Brain microvascular endothelial cell (primary cell): ENCODE measurements around the gene TMC1.

Experiments
- DNase-seq: peaks from one replicate; pipeline ENCODE4 v3.0.0-alpha.2; 2020
- H3K27ac ChIP-seq: fragments of 250-450 bp; sonication (Bioruptor Pico); 2 replicates; pipeline ENCODE4 v1.5.1; 2020; ENCODE audit warnings: mild to moderate bottlenecking, moderate library complexity
- H3K27me3 ChIP-seq: fragments of 250-450 bp; sonication (Bioruptor Pico); replicated peaks from 2 replicates; pipeline ENCODE4 v1.5.1; 2020; ENCODE audit warnings: mild to moderate bottlenecking
- H3K36me3 ChIP-seq: fragments of 250-450 bp; sonication (Bioruptor Pico); replicated peaks from 2 replicates; pipeline ENCODE4 v1.5.1; 2020; ENCODE audit warnings: mild to moderate bottlenecking
- H3K4me3 ChIP-seq: 2 replicates; pipeline ENCODE4 v1.5.1; 2011; ENCODE audit warnings: low read depth, mild to moderate bottlenecking, control low read depth, low read length, moderate library complexity
- in situ Hi-C: cut with HindIII; loops from 2 replicates; pipeline ENCODE4 v1.10.0; 2017; ENCODE audit warnings: low sequenced_read_pairs, low pct_ligation_motif_present
- TF ChIP-seq, protein P1 (sequence below): IDR thresholded peaks from 2 replicates; pipeline ENCODE4 v1.5.1; 2011; ENCODE audit warnings: low read depth, mild to moderate bottlenecking, moderate library complexity, low read length, control low read depth, inconsistent platforms; ENCODE audit errors: missing control alignments

The TMC1 gene

GRCh38 chr9:72749276-72749675 lies 227.9 kb downstream of the TMC1 start:
- Histone ChIP-seq H3K27ac (no peak overlapping the region), H3K36me3 (no peaks in the 10 kb centered on the region), H3K27me3 (no peaks in the 10 kb centered on the region), H3K4me3 (no peak overlapping the region)
- no peak for DNase-seq
- in situ Hi-C loops: no loop called here
- TF ChIP-seq, protein P1, sequence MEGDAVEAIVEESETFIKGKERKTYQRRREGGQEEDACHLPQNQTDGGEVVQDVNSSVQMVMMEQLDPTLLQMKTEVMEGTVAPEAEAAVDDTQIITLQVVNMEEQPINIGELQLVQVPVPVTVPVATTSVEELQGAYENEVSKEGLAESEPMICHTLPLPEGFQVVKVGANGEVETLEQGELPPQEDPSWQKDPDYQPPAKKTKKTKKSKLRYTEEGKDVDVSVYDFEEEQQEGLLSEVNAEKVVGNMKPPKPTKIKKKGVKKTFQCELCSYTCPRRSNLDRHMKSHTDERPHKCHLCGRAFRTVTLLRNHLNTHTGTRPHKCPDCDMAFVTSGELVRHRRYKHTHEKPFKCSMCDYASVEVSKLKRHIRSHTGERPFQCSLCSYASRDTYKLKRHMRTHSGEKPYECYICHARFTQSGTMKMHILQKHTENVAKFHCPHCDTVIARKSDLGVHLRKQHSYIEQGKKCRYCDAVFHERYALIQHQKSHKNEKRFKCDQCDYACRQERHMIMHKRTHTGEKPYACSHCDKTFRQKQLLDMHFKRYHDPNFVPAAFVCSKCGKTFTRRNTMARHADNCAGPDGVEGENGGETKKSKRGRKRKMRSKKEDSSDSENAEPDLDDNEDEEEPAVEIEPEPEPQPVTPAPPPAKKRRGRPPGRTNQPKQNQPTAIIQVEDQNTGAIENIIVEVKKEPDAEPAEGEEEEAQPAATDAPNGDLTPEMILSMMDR: no peak

- in situ Hi-C loops: no loop called here
- Histone ChIP-seq H3K27me3 (no peaks in the 10 kb centered on the region), H3K27ac (no peak overlapping the region), H3K36me3 (no peaks in the 10 kb centered on the region), H3K4me3 (no peak overlapping the region)
- DNase-seq: no peak
- TF ChIP-seq, protein P1: no peak
Observed at GRCh38 chr9:72751541-72751940, 230.1 kb downstream of the TMC1 start.

DNA sequence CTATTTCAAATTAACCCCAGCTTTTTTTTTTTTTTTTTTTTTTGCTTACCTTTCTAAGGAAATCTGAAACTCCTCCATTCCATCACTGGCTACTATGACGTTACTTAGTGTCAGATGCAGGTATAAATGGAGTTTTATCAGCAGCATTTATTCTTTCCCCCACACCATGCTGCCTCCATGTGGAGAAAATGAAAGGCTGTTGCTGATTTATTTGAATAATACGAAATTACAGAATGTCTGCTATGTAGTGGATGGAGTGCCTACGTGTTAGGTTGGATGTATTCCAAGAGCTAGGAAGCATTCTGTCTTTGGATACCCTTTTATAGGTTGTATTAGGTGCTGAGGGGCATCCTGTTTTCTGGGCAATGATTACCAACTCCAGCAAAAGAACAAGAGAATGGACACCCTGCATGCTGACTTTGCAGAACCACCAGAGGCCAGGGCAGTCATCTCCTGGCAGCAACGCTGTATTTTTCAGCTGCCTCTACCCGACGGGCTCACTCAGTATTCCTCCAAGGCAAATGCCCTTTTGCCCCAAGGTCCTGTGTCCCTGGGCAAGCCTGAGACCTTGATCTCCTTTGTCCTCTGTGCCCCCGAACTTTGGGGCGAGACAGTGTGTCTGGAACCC lies 232.0 kb downstream of the TMC1 start:
- H3K27ac ChIP-seq: no peak overlapping the region
- H3K27me3 ChIP-seq: no peaks in the 10 kb centered on the region
- H3K36me3 ChIP-seq: no peaks in the 10 kb centered on the region
- TF ChIP-seq, protein P1: peak; percentile 56
- in situ Hi-C loops: no loop called here
- no peak overlapping the region for H3K4me3 ChIP-seq
- DNase-seq: peak; percentile 3

DNA sequence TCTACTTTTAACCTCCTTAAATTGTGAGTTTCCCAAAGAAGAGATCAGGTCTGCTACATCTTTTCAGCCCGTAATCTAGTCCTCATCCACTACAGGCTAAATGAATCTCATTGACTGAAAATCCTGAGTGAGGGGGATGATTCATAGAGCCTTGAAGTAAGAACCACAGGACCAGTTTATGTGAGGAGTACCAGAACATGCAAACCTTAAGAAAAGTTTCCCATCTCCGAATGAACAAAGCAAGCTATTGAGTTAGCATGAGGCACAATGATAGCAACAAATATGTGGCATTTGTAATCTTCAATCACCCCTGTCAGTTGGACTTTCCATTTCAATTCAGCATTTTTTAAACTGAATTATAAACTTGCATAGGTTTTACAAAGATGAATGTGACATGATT lies 234.4 kb downstream of the TMC1 start:
- Histone ChIP-seq H3K27ac (no peak overlapping the region), H3K27me3 (no peaks in the 10 kb centered on the region), H3K4me3 (no peak overlapping the region), H3K36me3 (no peaks in the 10 kb centered on the region)
- in situ Hi-C loops: no loop called here
- TF ChIP-seq, protein P1: no peak
- no peak for DNase-seq

DNA sequence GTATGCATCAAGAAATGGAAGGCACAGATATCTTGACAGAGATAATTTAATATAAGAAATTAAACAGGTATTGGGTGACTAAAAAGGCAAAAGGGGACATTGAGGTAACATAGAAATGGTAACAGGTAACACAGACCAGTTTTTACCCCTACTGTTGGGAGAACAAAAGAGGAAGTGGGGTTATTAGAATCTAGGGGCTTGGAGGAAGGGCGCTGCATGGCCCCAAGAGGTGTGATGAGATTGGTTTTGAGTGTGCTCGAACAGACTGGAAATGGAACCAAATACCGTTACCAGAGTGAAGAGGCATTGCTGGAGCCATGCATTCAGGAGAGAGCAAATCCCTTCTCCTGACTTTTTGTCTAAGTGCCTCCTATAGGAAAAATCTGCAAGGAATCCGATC lies 237.5 kb downstream of the TMC1 start:
- TF ChIP-seq, protein P1: no peak

GRCh38 chr9:72763022-72763421 lies 241.6 kb downstream of the TMC1 start:
- in situ Hi-C loops: no loop called here
- no peak for DNase-seq
- TF ChIP-seq, protein P1: no peak
- Histone ChIP-seq H3K27me3 (no peaks in the 10 kb centered on the region), H3K36me3 (no peaks in the 10 kb centered on the region), H3K27ac (no peak overlapping the region), H3K4me3 (no peak overlapping the region)

More for the DNA sequence above, 237.5 kb downstream of the TMC1 start:
- in situ Hi-C loops: no loop called here
- Histone ChIP-seq H3K27me3 (no peaks in the 10 kb centered on the region), H3K36me3 (no peaks in the 10 kb centered on the region), H3K27ac (no peak overlapping the region), H3K4me3 (no peak overlapping the region)
- no peak for DNase-seq
